ENCODE data around the gene INPP5E.

GRCh38 chr9:136404801-136405136 lies 34.9 kb downstream of the INPP5E start:
- TF ChIP-seq POLR2A (IDR thresholded peaks at IDR 0.05; ENCODE audit: low read depth, low read length) (no peak), SPI1 (IDR thresholded peaks at IDR 0.05; ENCODE audit: low read depth, low read length) (no peak), TAF1 (IDR thresholded peaks at IDR 0.05; ENCODE audit: low read depth, low read length) (no peak), POLR2AphosphoS5 (IDR thresholded peaks at IDR 0.05; ENCODE audit: low read depth, low read length) (no peak), PAX5 (IDR thresholded peaks at IDR 0.05; ENCODE audit: insufficient read depth, low read length, severe bottlenecking) (no peak), POU2F2 (IDR thresholded peaks at IDR 0.05; ENCODE audit: low read depth, low read length) (no peak)
